HG03571 (cell line): Measurements from ENCODE around the gene PIK3CD.

Source experiments
- ATAC-seq: cut with Tn5 transposase; IDR thresholded peaks from one replicate; pipeline ENCODE4 v1.9.1; 2021; ENCODE audit not compliant: unreplicated experiment

The PIK3CD gene

DNA sequence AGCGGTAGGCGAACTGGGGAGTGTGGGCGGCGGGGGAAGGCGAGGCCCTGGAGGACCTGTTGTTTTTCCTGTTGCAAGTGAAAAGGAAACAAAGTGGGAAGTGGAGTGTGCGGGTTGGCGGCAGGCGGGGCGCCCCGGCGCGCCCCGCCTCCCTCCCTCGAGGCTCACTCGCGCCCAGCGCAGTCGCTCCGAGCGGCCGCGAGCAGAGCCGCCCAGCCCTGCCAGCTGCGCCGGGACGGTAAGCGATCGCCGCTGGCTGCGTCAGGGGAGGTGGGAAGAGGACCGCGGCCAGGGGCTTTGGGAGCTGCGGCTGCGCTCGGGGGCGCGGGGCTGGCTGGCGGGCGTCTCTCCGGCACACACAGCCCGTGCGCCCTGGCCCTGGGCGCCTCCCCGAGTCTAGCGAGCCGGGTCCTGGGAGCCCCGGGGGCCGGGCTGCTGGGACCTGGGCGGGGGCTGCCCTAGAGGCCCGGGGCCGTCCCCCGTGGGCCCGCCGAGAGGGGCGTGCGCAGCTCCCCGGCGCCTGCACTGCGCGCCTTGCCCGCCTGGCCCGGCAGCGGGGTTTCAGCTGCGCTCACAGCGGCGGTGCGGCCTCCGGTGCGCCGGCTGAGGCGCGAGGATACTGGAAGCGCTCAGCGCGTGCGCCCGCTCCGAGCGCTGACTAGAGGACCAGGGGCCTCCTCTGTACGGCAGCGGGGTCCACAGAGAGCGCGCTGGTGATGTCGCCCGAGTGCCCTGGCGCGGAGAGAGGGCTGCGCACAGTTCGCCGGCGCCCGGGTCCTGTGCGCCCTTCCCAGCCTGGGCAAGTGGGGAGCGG, at the start of gene PIK3CD:
PIK3CD (plus strand) TSS at position 167 of the 814 bp plus-strand sequence. CDS start 58,725 bp downstream, outside the sequence.
- ATAC-seq: no peak

DNA sequence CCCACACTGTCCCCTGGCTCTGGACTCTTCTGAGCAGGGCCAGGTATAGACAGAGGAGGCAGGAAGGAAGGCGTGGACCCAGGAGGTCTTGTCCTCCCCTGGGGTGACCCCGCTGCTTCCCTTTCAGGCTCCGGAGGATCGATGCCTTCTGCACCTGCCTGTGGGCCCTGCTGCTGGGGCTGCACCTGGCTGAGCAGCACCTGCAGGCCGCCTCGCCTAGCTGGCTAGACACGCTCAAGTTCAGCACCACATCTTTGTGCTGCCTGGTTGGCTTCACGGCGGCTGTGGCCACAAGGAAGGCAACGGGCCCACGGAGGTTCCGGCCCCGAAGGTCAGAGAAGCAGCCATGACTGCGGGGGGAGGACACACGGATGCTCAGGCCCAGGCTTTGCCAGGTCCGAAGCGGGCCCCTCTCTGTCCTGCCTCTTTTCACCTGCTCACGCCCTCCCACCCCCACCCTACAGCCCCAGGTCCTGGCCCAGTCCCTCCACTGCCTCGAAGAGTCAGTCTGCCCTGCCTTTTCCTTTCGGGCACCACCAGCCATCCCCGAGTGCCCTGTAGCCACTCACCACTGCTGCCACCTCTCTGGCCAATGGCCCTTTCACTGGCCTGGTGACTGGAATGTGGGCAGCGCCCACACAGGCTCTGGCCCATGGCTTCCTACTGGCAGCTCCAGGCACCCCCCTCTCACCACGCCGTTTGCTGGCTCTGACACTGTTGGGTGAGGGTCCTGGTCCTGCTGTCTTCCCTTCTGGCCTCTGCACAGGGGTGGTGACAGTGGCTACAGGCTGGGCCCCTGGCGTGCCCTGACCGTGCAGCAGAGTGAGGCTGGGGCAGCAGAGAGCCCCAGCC, 49.4 kb upstream of the PIK3CD start:
- ATAC-seq: no peak

DNA sequence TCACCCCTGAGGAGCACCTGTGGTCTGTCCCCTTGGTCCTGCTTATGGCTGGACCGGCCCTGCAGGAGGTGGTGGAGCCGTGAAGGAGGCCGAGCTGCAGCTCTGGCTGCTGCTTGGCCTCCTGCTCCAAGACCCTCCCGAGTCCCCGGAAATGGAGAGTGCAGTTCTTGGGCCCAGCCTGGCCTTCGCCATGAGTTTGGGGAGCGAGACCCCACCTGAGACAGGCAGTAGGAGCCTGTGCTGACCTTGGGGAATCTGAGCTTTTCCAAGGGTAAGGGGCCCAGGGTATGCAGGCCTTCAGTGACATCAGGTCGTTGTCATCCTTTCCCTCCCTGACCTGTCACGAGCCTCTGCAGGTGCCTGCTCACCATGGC, 48.8 kb upstream of the PIK3CD start:
- ATAC-seq: no peak

DNA sequence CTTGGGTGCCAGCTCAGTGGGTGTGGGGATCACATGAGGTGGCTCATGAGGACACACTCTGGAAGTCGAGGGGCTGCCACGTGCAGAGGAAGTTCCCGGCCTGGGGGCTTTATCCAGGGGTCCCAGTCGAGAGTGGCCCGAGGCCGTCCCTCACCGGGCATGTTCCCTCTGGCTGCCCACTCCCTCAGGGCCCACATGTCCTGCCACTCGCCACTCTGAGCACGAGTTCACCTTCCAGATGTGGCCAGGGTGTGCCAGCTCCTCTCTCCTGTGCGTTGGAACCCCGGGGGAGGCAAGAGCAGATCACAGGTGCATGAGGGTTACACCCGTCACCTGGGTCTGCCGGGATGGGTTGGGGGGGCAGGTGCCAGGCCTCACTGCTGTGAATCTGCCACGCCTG, 48.2 kb upstream of the PIK3CD start:
- no peak for ATAC-seq

DNA sequence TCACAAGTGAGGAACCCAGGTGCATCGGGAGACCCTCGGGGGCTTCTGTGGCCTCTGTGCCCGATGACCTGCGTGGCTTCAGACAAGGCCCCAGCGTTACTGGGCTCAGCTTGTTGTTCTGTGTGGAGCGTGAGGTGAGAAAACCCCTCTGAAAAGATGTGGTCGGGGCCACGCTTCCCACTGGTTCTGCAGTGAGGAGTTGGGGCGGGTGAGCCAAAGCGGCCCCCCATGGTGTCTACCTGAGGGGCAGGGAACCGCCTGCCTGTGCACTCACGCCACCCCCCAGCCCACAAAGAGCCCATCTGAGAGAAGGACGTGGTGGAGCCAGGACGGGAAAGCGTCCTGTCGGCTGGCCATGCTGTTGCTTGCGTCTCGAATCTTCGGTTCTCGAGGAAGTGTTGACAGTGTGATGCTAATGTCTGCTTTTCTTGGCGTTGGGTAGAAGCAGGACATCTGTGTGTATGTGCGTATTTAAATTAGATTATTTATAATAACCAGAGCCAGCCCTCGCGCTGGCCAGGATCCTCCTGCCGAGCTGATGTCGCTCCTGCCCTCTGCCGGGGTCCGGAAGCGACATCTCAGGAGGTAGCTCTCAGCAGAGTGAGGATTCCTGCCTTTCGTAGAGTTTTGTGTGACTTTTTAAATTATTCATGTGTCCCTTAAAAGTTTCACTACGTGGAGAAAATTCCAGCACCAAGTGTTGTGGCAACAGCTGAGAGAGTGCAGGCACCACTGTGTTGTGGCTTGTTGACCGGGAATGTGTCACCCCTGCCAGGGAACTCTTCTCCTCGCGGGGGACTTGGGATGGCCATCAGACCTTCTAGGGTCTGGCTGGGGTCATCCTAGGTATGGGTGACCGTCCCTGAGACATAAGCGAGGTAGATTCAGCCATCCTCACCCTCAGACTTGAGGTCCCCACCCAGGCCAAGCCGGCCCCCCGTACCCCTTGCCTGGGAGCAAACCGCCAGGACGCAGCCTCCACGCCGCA, 47.5 kb upstream of the PIK3CD start:
- ATAC-seq: no peak

DNA sequence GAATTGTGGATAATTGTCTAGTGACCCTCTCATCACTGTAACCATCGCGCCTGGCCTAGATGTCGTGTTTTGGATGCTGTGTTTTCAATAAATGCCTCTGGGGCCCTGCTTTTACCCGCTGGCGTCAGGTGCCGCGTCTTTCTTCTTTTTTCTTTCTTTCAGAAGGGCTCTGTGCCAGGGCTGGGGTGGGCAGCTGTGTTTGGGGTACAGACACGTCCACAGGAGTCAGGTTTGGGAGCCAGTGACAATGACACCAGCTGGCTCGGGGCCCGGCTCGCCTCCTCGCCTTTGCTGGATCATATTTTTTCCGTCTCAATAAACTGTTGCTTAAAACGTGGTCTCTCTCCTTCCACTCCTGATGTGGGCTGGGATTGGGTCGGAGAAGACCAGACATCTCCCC, 46.7 kb upstream of the PIK3CD start:
- ATAC-seq: no peak

DNA sequence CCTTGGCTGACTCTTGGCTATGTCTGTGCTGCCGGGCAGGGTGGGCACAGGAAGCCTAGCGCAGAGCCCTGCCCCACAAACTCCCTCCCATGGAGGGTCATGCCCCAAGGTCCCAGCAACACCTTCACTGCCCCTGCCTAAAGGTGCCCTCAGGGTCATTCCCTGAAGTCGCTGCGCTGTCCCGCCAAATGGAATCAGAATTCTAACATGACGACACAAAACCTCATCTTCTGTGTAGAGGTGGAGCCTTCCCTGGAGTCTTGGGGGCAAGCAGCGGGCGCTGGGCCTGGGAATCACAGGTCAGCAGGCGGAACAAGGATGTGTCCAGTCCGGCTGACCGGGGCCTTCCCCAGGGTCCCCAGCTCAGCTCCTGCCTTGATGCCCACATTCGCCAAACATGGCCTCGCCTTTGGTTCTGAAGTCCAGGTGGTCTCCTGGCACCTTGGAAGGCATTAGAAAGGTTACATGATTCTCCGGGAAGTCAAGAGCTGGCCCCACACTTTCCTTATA, 45.5 kb upstream of the PIK3CD start:
- no peak for ATAC-seq

DNA sequence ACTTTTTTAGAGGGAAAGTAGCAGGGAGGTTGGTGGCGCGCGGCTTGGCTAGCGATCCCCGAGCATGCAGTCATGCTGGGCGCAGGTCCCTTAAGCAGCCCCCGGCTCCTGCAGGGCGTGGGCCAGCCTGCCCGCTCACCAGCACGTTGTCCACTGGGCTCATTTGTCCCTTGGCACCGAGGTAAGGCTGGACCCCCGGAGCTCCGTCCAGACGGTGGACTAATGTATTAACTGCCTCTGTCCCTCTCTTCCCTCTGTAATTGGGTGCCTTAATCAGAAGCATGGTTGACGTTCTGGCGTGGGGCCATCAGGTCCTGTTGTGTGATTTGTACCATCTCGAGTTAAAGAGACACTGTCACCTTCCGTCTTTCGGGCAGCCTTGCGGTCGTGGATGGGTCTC, 45.1 kb upstream of the PIK3CD start:
- no peak for ATAC-seq

DNA sequence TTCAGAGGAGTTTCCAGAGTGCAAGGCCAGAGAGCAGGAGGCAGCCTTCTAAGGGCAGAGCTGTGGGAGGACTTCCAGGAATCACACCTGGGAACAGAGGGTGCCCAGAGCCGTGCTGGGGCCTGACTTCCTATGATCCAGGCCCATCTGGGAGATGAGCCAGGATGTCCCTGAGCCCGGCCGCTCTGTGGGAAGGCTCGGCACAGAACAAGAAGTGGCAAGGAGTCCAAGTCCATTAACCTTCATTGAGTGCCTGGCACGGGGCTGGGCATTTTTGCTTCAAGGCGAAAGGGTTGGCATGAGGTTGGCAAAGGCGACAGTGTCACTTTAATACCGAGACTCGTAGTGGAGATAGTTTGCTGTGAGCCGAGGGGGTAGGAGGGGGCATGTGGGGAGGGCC, 44.6 kb upstream of the PIK3CD start:
- no peak for ATAC-seq

DNA sequence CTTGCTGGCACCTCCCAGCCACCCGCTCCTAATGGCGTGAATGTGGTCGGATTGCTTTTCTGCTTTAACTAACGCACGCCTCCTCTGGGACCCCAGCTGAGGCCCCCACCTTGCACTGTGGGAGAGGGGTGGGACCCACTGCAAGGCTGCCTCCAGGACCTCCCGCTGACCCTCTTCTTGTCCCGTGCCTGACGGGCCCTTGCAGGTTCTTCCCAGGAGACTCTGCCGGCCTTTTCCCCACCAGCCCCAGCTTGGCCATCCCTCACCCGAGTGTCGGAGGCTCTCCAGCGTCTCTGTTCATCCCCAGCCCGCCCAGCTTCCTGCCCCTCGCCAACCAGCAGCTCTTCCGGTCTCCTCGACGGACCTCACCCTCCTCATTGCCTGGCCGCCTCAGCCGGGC, 44.2 kb upstream of the PIK3CD start:
- no peak for ATAC-seq

DNA sequence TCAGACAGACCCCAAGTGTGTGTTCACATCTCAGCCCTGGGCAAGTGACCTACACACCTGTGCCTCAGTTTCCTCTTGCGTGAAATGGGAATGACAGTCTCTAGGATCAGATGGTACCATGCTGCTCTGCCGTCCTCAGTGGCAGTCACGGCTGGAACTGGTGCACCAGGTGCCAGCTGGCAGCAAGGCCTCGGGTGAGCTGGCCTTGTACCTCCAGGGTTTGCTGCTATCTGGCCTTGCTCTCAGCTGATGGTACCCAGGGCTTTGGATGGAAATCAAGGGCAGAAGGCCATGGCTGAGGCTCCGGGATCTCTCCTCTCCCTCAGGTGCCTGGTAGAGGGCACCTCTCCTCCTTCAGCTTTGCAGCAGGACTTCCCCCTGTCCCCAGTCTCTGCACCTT, 41.5 kb upstream of the PIK3CD start:
- no peak for ATAC-seq

DNA sequence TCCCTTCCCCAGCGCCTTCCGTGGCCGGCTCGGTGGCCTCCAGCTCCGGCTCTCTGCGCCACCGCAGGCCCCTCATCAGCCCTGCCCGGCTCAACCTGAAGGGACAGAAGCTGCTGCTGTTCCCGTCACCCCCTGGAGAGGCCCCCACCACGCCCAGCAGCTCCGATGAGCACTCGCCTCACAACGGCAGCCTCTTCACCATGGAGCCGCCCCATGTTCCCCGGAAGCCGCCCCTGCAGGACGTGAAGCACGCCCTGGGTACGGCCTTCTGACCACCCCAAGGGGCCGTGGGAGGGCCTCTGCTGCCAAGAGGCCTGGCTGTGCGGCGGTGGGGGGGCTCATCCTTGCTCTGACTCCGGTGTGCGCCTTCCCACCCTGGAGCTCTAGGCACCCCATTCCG, 41.0 kb upstream of the PIK3CD start:
- ATAC-seq: no peak

DNA sequence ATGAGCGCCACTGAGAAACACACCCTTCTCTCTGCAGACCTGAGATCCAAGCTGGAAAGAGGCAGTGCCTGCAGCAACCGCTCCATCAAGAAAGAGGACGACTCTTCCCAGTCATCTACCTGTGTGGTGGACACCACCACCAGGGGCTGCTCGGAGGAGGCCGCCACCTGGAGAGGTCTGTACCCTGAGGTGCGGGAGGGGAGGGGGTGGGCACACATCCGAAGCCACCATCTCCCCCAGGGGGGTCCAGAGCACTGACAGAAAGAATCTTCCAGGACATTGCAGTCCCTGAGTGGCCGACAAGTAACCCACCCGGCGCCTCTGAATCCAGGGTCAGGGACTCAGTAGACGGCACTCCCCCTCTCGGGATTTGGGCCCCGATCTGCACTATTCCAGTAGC, 39.8 kb upstream of the PIK3CD start:
- no peak for ATAC-seq

DNA sequence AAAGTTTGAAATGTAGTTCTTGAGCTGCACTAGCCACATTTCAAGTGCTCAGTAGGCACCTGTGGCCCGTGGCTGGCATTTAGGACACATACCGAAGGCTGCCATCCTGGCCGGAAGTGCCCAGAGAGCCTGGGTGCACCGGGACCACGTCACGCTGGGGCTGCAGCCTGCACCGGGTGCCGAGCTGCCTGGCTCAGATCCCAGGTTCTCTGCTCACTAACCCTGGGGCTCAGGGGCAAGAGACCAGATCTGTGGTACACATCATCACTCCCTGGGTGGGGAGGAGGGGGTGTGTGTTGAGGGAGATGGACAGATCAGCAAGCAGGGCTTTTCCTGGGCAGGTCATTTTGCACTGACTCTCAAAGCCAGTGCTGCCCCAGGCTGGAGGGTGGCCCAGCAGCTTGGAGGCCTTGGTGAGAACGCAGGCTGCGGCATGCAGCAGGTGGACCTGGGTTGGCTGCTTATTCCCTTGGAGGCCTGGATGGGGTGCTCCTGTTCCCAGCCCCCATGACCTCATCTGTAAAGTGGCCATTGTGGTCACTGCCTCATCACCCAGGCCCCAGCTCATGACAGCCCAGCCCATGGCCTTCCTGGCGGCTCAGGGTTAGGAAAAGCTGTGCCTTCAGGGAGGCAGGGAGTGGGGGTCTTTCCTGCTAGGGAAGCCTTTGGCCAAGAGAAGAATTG, 39.2 kb upstream of the PIK3CD start:
- ATAC-seq: no peak

DNA sequence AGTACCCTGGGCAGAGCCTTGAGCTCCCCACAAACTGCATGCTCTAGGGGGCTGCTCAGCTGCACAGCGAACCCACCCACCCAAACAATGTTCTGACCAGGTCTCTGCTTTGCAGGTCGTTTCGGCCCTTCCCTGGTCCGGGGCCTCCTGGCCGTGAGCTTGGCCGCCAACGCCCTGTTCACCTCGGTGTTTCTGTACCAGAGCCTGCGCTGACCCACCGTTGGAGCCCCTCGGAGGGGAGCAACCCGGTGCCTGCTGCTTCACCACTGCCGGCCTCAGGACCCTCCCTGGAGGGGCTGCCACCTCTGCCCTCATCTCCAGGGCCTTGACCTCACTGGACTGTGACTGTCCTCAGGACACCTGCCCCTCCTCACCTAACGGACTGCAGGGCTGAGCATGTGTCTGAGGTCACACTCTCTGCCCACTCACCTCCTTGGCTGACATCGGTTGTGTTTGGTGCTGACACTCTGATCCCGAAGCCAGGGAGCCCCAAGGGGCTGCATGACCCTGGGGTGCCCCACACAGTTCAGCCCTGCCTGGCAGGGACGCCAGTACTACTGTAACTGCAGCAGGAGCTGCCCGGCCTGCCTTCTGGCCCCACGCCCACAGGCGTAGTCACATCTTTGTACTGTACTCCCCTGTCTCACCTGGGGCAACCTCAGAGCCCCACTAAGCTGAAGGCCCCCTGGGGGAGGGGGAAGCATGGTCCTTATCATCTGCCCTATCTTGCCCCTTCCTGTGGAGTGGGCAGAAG, 38.5 kb upstream of the PIK3CD start:
- no peak for ATAC-seq

DNA sequence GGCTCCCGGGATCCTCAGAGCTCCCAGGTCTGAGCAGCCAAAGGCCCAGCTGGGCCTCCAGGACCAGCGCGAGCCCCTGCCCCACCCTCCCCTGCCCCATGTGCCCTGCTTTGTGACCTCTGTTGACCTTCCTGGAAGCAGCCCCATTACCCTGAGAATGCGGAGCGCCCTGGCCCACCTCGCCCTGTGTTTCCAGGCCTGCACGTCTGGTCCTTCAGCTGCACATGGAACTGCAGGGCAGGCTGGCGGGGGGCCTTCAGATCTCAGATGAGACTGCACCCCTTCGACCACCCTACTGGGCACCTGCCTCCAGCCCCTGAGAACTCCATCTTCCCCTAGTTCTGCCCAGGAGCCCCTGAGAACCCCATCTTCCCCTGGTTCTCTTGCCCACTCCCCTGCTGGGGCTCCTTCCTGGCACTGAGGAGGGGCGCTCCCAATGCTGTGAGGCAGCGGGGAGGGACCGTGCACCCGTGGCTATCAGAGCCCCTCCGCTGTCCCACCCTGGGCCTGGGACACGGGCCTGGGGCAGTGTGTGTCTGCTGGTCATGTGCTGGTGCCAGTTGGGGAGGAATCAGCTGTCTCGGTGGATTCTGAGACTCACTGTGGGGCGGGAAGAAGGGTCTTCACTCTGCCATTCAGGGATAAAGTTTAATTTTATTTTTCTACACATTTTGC, 37.8 kb upstream of the PIK3CD start:
- no peak for ATAC-seq

DNA sequence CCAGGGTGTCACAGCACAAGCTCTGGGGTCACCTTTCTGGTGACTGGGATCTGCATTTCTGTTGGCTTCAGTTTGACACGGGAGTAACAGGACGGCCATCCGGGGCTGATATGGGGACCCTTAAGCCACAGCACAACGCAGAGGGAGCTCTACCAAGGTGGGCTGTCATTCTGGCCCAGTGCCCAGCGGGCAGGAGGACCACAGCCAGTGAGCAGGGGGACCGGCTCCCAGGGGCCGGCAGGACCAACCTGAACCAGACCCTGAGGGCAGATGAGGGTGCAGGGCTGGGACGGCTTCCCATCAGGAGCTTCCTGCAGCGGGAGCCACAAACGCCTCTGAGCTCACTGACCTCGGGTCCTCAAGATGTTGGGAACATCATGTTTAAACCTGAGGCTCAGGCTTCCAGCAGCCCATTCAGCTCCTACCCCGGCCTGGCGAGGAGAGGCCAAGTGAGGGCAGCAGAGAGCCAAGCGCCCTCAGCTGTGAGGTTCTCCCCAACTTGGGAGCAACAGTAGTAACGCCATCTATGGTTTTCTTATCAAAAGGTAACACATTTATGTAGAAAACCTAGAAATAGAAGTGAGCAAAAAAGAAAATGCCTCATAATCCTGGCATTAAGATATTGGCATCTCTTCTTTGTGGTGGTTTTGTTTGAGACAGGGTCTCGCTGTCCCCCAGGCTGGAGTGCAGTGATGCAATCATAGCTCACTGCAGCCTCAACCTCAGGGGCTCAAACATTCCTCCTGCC, 36.0 kb upstream of the PIK3CD start:
- no peak for ATAC-seq

DNA sequence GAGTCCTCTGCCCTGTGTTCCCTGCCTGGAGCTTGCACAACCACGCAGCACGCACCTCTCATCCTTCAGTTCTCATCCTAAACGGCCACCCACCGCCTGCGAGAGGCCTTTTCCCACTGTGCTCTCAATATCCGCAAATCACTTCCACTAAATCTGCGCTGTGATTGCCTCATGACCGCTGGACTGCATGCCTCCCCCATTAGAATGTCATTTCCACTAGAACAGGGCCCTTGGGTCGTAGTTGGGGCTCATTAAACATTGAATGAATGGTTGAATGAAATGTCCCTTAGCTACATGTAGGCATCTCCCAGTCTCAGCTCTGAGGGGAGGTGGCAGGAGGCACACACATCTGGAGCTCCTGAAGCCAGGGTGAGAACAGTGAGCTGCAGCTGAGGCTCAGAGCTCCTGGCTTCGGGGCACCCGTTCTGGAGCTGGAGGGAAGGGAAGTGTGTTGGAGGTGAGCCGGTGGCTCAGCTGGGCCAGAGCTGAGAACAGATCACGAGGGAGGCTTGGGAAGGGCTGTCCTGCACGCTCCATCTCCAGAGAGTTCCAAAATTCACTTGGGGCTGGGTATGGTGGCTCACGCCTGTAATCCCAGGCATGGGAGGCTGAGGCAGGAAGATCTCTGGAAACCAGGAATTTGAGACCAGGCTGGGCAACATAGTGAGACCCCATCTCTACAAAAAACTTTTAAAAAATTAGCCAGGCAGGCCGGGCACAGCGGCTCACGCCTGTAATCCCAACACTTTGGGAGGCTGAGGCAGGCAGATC, 32.4 kb upstream of the PIK3CD start:
- ATAC-seq: no peak
